ENCODE data around the gene PRKG2. TPM values are rescaled to one million over a fixed set of nuclear protein-coding genes. Genes with fewer than 3 reads are reported as not detected.

The PRKG2 gene
- total and polyA plus RNA-seq, 10 of the 15 experiments (the other 5 are each of a cell fraction or from before 2014, with no cell fraction given), result not detected

- TF ChIP-seq NR2C1 (IDR thresholded peaks at IDR 0.05), result no peak
- TF ChIP-seq MTA2 (IDR thresholded peaks at IDR 0.05; ENCODE audit: low read depth), result no peak
- no peak for TF ChIP-seq STAT3 (IDR thresholded peaks at IDR 0.05; ENCODE audit: low read depth, low read length)
- TF ChIP-seq JUNB (IDR thresholded peaks at IDR 0.05), result no peak
- no peak for TF ChIP-seq RAD21 (IDR thresholded peaks at IDR 0.05; ENCODE audit: insufficient read depth, low read depth, low read length)
- TF ChIP-seq YBX1 (IDR thresholded peaks at IDR 0.05), result no peak
Measured at GRCh38 chr4:81049907-81050306, 165.1 kb downstream of the PRKG2 start (continued).

- peak; percentile 7 for FAIRE-seq
- Histone ChIP-seq H3K9ac (ENCODE audit: control insufficient read depth, insufficient read depth, low read length) (no peak overlapping the region), H3K4me2 (ENCODE audit: control insufficient read depth, insufficient read depth) (no peak overlapping the region), H4K20me1 (ENCODE audit: control insufficient read depth, insufficient read depth) (no peaks in the 10 kb centered on the region), H3K4me1 (ENCODE audit: control insufficient read depth, insufficient read depth, low read length) (peaks cover 14% of the 10 kb centered on the region), H3K27ac (ENCODE audit: control insufficient read depth, insufficient read depth) (no peak overlapping the region), H2AFZ (ENCODE audit: control insufficient read depth, low read depth, low read length) (no peak overlapping the region), H3K79me2 (ENCODE audit: control insufficient read depth, insufficient read depth, low read length) (no peaks in the 10 kb centered on the region), H3K27me3 (replicated peaks in 1 of 2; ENCODE audit: control insufficient read depth in 2 of 2, insufficient read depth in 2 of 2, low read length in 1 of 2) (0 out of 4 replicates have a peak, but pooled peaks cover 0 to 3% of the 10 kb centered on the region in 2 experiments), H3K36me3 (ENCODE audit: control insufficient read depth in 2 of 2, insufficient read depth in 2 of 2, low read length in 1 of 2) (no peaks in the 10 kb centered on the region), H3K4me3 (no peak overlapping the region), H3K9me3 (replicated peaks; ENCODE audit: control insufficient read depth, insufficient read depth, low read length) (no peaks in the 10 kb centered on the region; the same call in 1 of the 3 replicates)
- POLR2A ChIA-PET, result no interaction called here
- RAD21 ChIA-PET (ENCODE audit: unreplicated experiment), result interaction anchor here (1.0 to 6.5 kb wide), 4 partner anchors 9 to 687 kb away, joined by 3 to 49 read pairs (median 21); no protein-coding TSS in a partner anchor
- BruUV-seq (replicated peaks), result no TSS peak
- SMC1A ChIA-PET (ENCODE audit: uncharacterized antibody, unreplicated experiment), result interaction anchor here (0.8 to 7.8 kb wide), 6 partner anchors 13 to 687 kb away, joined by 3 to 144 read pairs (median 4); partner anchors contain the start of gene BMP3
- in situ Hi-C loops (cut with MboI), result loop anchor here (10.0 kb wide), 1 partner anchor 435 kb away; no protein-coding TSS in a partner anchor
- no peak for ATAC-seq
- no peak for DNase-seq (ENCODE audit: low read depth, low spot score)
- 60% methylated on average over 4 of the region's 4 CpGs for WGBS (ENCODE audit: insufficient coverage, insufficient replicate concordance, low lambda C conversion rate, missing lambda C conversion rate)
- TF ChIP-seq MAX (IDR thresholded peaks at IDR 0.05; ENCODE audit: low read depth, low read length) (no peak), TARDBP (IDR thresholded peaks at IDR 0.05; ENCODE audit: borderline replicate concordance) (no peak), SRF (IDR thresholded peaks at IDR 0.05; ENCODE audit: low read depth in 2 of 2, low read length in 2 of 2) (no peak), KAT2A (conservative IDR thresholded peaks at IDR 0.05; ENCODE audit: control insufficient read depth, low read depth, low read length) (no peak), ATF7 (IDR thresholded peaks at IDR 0.05; ENCODE audit: low read depth) (no peak), IRF4 (IDR thresholded peaks at IDR 0.05; ENCODE audit: low read depth, low read length) (no peak)
- CTCF ChIA-PET, result interaction anchor here (0.8 to 9.8 kb wide), 9 partner anchors 9 to 714 kb away, joined by 3 to 126 read pairs (median 4); partner anchors contain the start of gene CFAP299
- intact Hi-C loops (cut with micrococcal nuclease; ENCODE audit: unreplicated experiment), result no loop called here
Measured at GRCh38 chr4:81049330-81049729, 165.7 kb downstream of the PRKG2 start.
